HepG2 (cell line): Measurements from ENCODE around the gene NAPB. TPM values are rescaled to one million over a fixed set of nuclear protein-coding genes. Genes with fewer than 3 reads are reported as not detected.

Experiments used
- ATAC-seq: fragments of 200-7000 bp; cut with Tn5 transposase; 3 replicates; pipeline ENCODE4 v1.9.1; 2020; ENCODE audit warnings: mild to moderate bottlenecking, moderate library complexity
- BruUV-seq: library from RNA; stranded (reverse); fragments of 400-500 nt; replicated peaks from 2 replicates; lab custom pipeline; 2021; lab: Mats Ljungman, UMichigan
- CTCF ChIA-PET: fragments of 300-600 bp; formaldehyde crosslinking; extraction: SDS; loops from one replicate; lab custom pipeline; 2021; ENCODE audit warnings: low total read pairs, inconsistent platforms, low intra/inter-chr PET ratio; lab: Yijun Ruan, JAX
- POLR2A ChIA-PET: fragments of 350-600 bp; sonication (Branson Sonifier 250); formaldehyde crosslinking; loops from one replicate; lab custom pipeline; 2020; ENCODE audit warnings: antibody characterized with exemption, inconsistent platforms; lab: Yijun Ruan, JAX
- DNase-seq: peaks from one replicate; pipeline ENCODE4 v3.0.0-alpha.2; 2015; ENCODE audit warnings: low spot score
- FAIRE-seq: peaks from 3 replicates; lab custom pipeline; 2011; peaks lifted over from hg19 to GRCh38; lab: Jason Lieb, UNC
- H2AFZ ChIP-seq: one replicate; pipeline ENCODE4 v1.6.1; 2011; ENCODE audit warnings: low read length, inconsistent platforms
- H3K27ac ChIP-seq: fragments of 300-600 bp; 3 replicates; pipeline ENCODE4 v1.8.0; 2011; ENCODE audit warnings: mixed run types, mild to moderate bottlenecking, mixed read lengths, low read length, inconsistent platforms; ENCODE audit not compliant: insufficient read depth; ENCODE audit errors: extremely low read length
- H3K27me3 ChIP-seq, 2 experiments: fragments of 200-600 bp in 1 of 2; 2 replicates in 1 of 2; 3 replicates in 1 of 2; pipeline versions ENCODE4 v1.6.0 to v1.8.0; 2011; ENCODE audit warnings: low read length in 2 of 2, mild to moderate bottlenecking in 2 of 2, moderate library complexity in 2 of 2, inconsistent platforms in 1 of 2; ENCODE audit not compliant: insufficient read depth in 2 of 2, control insufficient read depth in 1 of 2
- H3K36me3 ChIP-seq, 2 experiments: fragments of 200-600 bp in 1 of 2; replicated peaks in 1 of 2; 2 replicates in 1 of 2; 3 replicates in 1 of 2; pipeline versions ENCODE4 v1.5.1 to v1.8.0; 2011; ENCODE audit warnings: low read length in 2 of 2, inconsistent platforms in 1 of 2; ENCODE audit not compliant: insufficient read depth in 2 of 2, control insufficient read depth in 1 of 2
- H3K4me1 ChIP-seq: 2 replicates; pipeline ENCODE4 v1.5.1; 2012; ENCODE audit warnings: low read length, inconsistent platforms; ENCODE audit not compliant: insufficient read depth
- H3K4me2 ChIP-seq: 2 replicates; pipeline ENCODE4 v1.6.0; 2011; ENCODE audit warnings: low read depth, low read length, inconsistent platforms
- H3K4me3 ChIP-seq, 3 experiments: fragments of 200-600 bp in 1 of 3; sonication (generic), shearing (Covaris generic) in 1 of 3; replicated peaks in 1 of 3; 2 replicates each; pipeline ENCODE4 v1.5.1; 2011 to 2016; ENCODE audit warnings: low read length in 3 of 3, inconsistent platforms in 2 of 3, low read depth in 2 of 3, mild to moderate bottlenecking in 2 of 3, control low read depth in 1 of 3, mixed read lengths in 1 of 3; ENCODE audit not compliant: insufficient read depth in 1 of 3
- H3K79me2 ChIP-seq: one replicate; pipeline ENCODE4 v1.6.1; 2011; ENCODE audit warnings: low read length, inconsistent platforms; ENCODE audit not compliant: insufficient read depth
- H3K9ac ChIP-seq: 2 replicates; pipeline ENCODE4 v1.6.0; 2011; ENCODE audit warnings: mild to moderate bottlenecking, low read depth, low read length, inconsistent platforms; ENCODE audit not compliant: insufficient read depth
- H3K9me3 ChIP-seq: 2 replicates; pipeline ENCODE4 v1.5.1; 2012; ENCODE audit warnings: mild to moderate bottlenecking, low read length
- H4K20me1 ChIP-seq: 2 replicates; pipeline ENCODE4 v1.6.0; 2011; ENCODE audit warnings: inconsistent platforms, mild to moderate bottlenecking, low read length, moderate library complexity; ENCODE audit not compliant: insufficient read depth
- ASH2L ChIP-seq: fragments of 300-600, 200-600 bp; sonication (generic); IDR thresholded peaks from 2 replicates; pipeline ENCODE4 v1.7.0; 2017; ENCODE audit warnings: low read depth, mild to moderate bottlenecking, moderate library complexity, mixed read lengths, low read length; ENCODE audit not compliant: insufficient read length
- HDAC1 ChIP-seq: sonication (generic); formaldehyde crosslinking; IDR thresholded peaks from 2 replicates; pipeline ENCODE4 v1.5.1; 2020; ENCODE audit warnings: mild to moderate bottlenecking, missing genetic modification reagents
- NR1H2 ChIP-seq: sonication (generic); formaldehyde crosslinking; IDR thresholded peaks from 2 replicates; pipeline ENCODE4 v1.8.1; 2022; ENCODE audit warnings: low read depth, missing genetic modification reagents, borderline replicate concordance
- RAD51 ChIP-seq: fragments of 450-650 bp; IDR thresholded peaks from 2 replicates; pipeline ENCODE4 v1.6.1; 2016; ENCODE audit warnings: borderline replicate concordance
- REL ChIP-seq: sonication (generic); formaldehyde crosslinking; conservative IDR thresholded peaks from 2 replicates; pipeline ENCODE4 v1.8.0; 2022; ENCODE audit warnings: mild to moderate bottlenecking, missing genetic modification reagents, moderate library complexity
- ZBTB20 ChIP-seq: sonication (generic); formaldehyde crosslinking; IDR thresholded peaks from 2 replicates; pipeline ENCODE4 v1.8.1; 2023; ENCODE audit warnings: missing genetic modification reagents, low read depth, mild to moderate bottlenecking, borderline replicate concordance
- ZNF282 ChIP-seq: fragments of 450-650 bp; IDR thresholded peaks from 2 replicates; pipeline ENCODE4 v1.6.1; 2018; ENCODE audit not compliant: partially characterized antibody
- ZNF775 ChIP-seq: sonication (generic); formaldehyde crosslinking; IDR thresholded peaks from 2 replicates; pipeline ENCODE4 v1.4.0; 2020; ENCODE audit warnings: missing genetic modification reagents, mild to moderate bottlenecking, moderate library complexity, borderline replicate concordance
- ZNF792 ChIP-seq: IDR thresholded peaks from 2 replicates; pipeline ENCODE4 v1.6.1; 2016
- WGBS: methylation state at CpG from one replicate; pipeline ENCODE4 v1.1.6; 2017; ENCODE audit warnings: low lambda C conversion rate; 5-methylcytosine and 5-hydroxymethylcytosine counted together
- in situ Hi-C: cut with HindIII; loops from 2 replicates; pipeline ENCODE4 v1.10.0; 2017; ENCODE audit warnings: low pct_unique_long_range_greater_than_20kb; ENCODE audit not compliant: extremely low pct_ligation_motif_present
- intact Hi-C: fragments of 100-400 bp; cut with micrococcal nuclease; formaldehyde crosslinking; loops from one replicate; pipeline ENCODE4 v1.10.0; 2022; ENCODE audit not compliant: unreplicated experiment
- polyA plus RNA-seq, 8 experiments: library from polyadenylated mRNA; depleted of rRNA in 3 of 8; stranded (reverse) in 7 of 8; unstranded in 1 of 8; fragments of >200 nt; fragmentation: Illumina TruSeq in 4 of 8; extraction: Trizol in 4 of 8; gene quantifications; 2 replicates each; pipeline versions ENCODE4 v1.2.1 to v1.2.3, GENCODE V29; 2011 to 2016; ENCODE audit warnings: low read depth in 4 of 8, missing spikeins in 1 of 8, mixed read lengths in 1 of 8; ENCODE audit not compliant: insufficient read depth in 1 of 8
- total RNA-seq, 5 experiments: library from RNA; depleted of rRNA; stranded (reverse); fragments of >200 nt; fragmentation: Illumina TruSeq; extraction: Trizol; gene quantifications; 2 replicates each; pipeline ENCODE4 v1.2.3, GENCODE V29; 2016; ENCODE audit warnings: low read depth in 1 of 5
- TF ChIP-seq, protein P1 (sequence below): sonication (generic); formaldehyde crosslinking; IDR thresholded peaks from 2 replicates; pipeline ENCODE4 v1.4.0; 2020; ENCODE audit warnings: mild to moderate bottlenecking, missing genetic modification reagents, borderline replicate concordance
- TF ChIP-seq, protein P2 (sequence below): sonication (generic); formaldehyde crosslinking; IDR thresholded peaks from 2 replicates; pipeline ENCODE4 v1.4.0; 2020; ENCODE audit warnings: missing genetic modification reagents, borderline replicate concordance
- TF ChIP-seq, protein P3 (sequence below): sonication (generic); formaldehyde crosslinking; IDR thresholded peaks from 2 replicates; pipeline ENCODE4 v1.8.1; 2022; ENCODE audit warnings: mild to moderate bottlenecking, missing genetic modification reagents
- TF ChIP-seq, protein P4 (sequence below): sonication (generic); formaldehyde crosslinking; IDR thresholded peaks from 2 replicates; pipeline ENCODE4 v1.4.0; 2020; ENCODE audit warnings: missing genetic modification reagents

Gene NAPB
- total and polyA plus RNA-seq, 2 of the 13 experiments (the other 11 are each of a cell fraction or from before 2014, with no cell fraction given) = 15.2 to 16.1 TPM

GRCh38 chr20:23451956-23452487 lies 30.7 kb upstream of the NAPB start:
- Histone ChIP-seq H3K4me3 (no peak overlapping the region), H3K4me2 (no peak overlapping the region), H3K9ac (no peak overlapping the region), H3K36me3 (no peaks in the 10 kb centered on the region), H3K27ac (no peak overlapping the region), H3K9me3 (no peaks in the 10 kb centered on the region), H3K79me2 (no peaks in the 10 kb centered on the region), H3K4me1 (no peaks in the 10 kb centered on the region), H2AFZ (no peak overlapping the region), H3K27me3 (peaks cover 3 to 42% of the 10 kb centered on the region in 2 experiments; a peak in 3 of 5 replicates), H4K20me1 (no peaks in the 10 kb centered on the region)
- CTCF ChIA-PET = no interaction called here
- WGBS = 45% methylated on average over 11 of the region's 11 CpGs
- ATAC-seq (no peak), FAIRE-seq (no peak), DNase-seq (no peak)
- intact Hi-C loops (no loop called here), in situ Hi-C loops (no loop called here)
- POLR2A ChIA-PET = no interaction called here
- BruUV-seq = no TSS peak
- no peak for TF ChIP-seq ZNF792 (CRISPR knock-in tag)
- TF ChIP-seq, protein P1, sequence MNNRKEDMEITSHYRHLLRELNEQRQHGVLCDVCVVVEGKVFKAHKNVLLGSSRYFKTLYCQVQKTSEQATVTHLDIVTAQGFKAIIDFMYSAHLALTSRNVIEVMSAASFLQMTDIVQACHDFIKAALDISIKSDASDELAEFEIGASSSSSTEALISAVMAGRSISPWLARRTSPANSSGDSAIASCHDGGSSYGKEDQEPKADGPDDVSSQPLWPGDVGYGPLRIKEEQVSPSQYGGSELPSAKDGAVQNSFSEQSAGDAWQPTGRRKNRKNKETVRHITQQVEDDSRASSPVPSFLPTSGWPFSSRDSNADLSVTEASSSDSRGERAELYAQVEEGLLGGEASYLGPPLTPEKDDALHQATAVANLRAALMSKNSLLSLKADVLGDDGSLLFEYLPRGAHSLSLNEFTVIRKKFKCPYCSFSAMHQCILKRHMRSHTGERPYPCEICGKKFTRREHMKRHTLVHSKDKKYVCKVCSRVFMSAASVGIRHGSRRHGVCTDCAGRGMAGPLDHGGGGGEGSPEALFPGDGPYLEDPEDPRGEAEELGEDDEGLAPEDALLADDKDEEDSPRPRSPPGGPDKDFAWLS (CRISPR knock-in tag) = no peak
- TF ChIP-seq RAD51 = no peak
- no peak for TF ChIP-seq HDAC1
- TF ChIP-seq, protein P2, sequence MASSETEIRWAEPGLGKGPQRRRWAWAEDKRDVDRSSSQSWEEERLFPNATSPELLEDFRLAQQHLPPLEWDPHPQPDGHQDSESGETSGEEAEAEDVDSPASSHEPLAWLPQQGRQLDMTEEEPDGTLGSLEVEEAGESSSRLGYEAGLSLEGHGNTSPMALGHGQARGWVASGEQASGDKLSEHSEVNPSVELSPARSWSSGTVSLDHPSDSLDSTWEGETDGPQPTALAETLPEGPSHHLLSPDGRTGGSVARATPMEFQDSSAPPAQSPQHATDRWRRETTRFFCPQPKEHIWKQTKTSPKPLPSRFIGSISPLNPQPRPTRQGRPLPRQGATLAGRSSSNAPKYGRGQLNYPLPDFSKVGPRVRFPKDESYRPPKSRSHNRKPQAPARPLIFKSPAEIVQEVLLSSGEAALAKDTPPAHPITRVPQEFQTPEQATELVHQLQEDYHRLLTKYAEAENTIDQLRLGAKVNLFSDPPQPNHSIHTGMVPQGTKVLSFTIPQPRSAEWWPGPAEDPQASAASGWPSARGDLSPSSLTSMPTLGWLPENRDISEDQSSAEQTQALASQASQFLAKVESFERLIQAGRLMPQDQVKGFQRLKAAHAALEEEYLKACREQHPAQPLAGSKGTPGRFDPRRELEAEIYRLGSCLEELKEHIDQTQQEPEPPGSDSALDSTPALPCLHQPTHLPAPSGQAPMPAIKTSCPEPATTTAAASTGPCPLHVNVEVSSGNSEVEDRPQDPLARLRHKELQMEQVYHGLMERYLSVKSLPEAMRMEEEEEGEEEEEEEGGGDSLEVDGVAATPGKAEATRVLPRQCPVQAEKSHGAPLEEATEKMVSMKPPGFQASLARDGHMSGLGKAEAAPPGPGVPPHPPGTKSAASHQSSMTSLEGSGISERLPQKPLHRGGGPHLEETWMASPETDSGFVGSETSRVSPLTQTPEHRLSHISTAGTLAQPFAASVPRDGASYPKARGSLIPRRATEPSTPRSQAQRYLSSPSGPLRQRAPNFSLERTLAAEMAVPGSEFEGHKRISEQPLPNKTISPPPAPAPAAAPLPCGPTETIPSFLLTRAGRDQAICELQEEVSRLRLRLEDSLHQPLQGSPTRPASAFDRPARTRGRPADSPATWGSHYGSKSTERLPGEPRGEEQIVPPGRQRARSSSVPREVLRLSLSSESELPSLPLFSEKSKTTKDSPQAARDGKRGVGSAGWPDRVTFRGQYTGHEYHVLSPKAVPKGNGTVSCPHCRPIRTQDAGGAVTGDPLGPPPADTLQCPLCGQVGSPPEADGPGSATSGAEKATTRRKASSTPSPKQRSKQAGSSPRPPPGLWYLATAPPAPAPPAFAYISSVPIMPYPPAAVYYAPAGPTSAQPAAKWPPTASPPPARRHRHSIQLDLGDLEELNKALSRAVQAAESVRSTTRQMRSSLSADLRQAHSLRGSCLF = no peak
- TF ChIP-seq ZNF775 (CRISPR knock-in tag) = no peak
- no peak for TF ChIP-seq ASH2L
- no peak for TF ChIP-seq ZBTB20
- TF ChIP-seq, protein P3, sequence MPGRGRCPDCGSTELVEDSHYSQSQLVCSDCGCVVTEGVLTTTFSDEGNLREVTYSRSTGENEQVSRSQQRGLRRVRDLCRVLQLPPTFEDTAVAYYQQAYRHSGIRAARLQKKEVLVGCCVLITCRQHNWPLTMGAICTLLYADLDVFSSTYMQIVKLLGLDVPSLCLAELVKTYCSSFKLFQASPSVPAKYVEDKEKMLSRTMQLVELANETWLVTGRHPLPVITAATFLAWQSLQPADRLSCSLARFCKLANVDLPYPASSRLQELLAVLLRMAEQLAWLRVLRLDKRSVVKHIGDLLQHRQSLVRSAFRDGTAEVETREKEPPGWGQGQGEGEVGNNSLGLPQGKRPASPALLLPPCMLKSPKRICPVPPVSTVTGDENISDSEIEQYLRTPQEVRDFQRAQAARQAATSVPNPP (CRISPR knock-in tag) = no peak
- TF ChIP-seq, protein P4, sequence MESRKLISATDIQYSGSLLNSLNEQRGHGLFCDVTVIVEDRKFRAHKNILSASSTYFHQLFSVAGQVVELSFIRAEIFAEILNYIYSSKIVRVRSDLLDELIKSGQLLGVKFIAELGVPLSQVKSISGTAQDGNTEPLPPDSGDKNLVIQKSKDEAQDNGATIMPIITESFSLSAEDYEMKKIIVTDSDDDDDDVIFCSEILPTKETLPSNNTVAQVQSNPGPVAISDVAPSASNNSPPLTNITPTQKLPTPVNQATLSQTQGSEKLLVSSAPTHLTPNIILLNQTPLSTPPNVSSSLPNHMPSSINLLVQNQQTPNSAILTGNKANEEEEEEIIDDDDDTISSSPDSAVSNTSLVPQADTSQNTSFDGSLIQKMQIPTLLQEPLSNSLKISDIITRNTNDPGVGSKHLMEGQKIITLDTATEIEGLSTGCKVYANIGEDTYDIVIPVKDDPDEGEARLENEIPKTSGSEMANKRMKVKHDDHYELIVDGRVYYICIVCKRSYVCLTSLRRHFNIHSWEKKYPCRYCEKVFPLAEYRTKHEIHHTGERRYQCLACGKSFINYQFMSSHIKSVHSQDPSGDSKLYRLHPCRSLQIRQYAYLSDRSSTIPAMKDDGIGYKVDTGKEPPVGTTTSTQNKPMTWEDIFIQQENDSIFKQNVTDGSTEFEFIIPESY (CRISPR knock-in tag) = no peak
- TF ChIP-seq ZNF282 = no peak
- TF ChIP-seq REL = no peak
- no peak for TF ChIP-seq NR1H2 (CRISPR knock-in tag)
